GM13976 (cell line): ENCODE results near the gene LRP1B.

Experiments
- DNase-seq: peaks from one replicate; pipeline ENCODE4 v3.0.0; 2012; ENCODE audit warnings: low spot score
- in situ Hi-C: fragments of 300-500 bp; cut with MboI; formaldehyde crosslinking; loops from one replicate; pipeline ENCODE4 v1.12.0; 2022; ENCODE audit warnings: low sequenced_read_pairs, mixed read lengths, inconsistent platforms; ENCODE audit not compliant: unreplicated experiment
- TF ChIP-seq, protein P1 (sequence below): IDR thresholded peaks from 2 replicates; pipeline ENCODE4 v1.5.1; 2012; ENCODE audit warnings: borderline replicate concordance, mild to moderate bottlenecking; ENCODE audit not compliant: insufficient read depth; ENCODE audit errors: extremely low read depth, missing control alignments, control extremely low read depth

LRP1B gene

GRCh38 chr2:142124706-142125105 is 6.1 kb downstream of the LRP1B start:
- in situ Hi-C loops = no loop called here
- DNase-seq = no peak
- TF ChIP-seq, protein P1, sequence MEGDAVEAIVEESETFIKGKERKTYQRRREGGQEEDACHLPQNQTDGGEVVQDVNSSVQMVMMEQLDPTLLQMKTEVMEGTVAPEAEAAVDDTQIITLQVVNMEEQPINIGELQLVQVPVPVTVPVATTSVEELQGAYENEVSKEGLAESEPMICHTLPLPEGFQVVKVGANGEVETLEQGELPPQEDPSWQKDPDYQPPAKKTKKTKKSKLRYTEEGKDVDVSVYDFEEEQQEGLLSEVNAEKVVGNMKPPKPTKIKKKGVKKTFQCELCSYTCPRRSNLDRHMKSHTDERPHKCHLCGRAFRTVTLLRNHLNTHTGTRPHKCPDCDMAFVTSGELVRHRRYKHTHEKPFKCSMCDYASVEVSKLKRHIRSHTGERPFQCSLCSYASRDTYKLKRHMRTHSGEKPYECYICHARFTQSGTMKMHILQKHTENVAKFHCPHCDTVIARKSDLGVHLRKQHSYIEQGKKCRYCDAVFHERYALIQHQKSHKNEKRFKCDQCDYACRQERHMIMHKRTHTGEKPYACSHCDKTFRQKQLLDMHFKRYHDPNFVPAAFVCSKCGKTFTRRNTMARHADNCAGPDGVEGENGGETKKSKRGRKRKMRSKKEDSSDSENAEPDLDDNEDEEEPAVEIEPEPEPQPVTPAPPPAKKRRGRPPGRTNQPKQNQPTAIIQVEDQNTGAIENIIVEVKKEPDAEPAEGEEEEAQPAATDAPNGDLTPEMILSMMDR = no peak

- in situ Hi-C loops = no loop called here
- TF ChIP-seq, protein P1 = no peak
- DNase-seq = no peak
Observed at GRCh38 chr2:142119347-142119746, 11.5 kb downstream of the LRP1B start.

- in situ Hi-C loops = no loop called here
- DNase-seq = no peak
- TF ChIP-seq, protein P1 = no peak
Observed at GRCh38 chr2:142112757-142113221, 18.0 kb downstream of the LRP1B start.

DNA sequence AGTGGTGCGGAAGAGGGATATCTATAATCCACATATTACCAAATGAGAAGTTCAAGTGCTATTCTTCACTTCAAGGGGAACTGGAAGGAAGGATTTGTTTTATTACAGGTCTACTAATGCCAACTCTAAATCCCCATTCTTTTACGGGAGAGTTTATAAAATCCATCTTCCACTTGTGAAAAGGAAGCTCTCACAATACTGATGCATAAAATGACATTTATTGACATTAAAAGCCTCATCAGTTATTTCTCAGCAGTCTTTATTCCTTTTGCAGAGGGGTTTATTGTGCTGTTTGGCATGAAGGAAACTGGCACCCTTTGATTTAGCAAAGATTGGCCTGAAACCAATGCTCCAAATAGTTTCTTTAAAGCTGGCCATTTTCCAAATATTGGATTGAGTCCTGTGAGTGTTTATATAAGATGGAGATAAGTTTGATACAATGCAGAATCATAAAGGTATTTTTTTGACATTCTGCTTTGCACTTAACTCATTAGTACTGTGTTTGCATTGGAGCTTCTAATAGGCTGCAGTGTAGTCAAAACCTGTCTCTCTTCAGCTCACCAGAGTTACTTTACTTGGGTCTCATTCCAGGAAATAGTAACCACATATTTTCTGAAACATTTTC is 26.6 kb downstream of the LRP1B start:
- in situ Hi-C loops = no loop called here
- no peak for DNase-seq

GRCh38 chr2:142100970-142101369 is 29.8 kb downstream of the LRP1B start:
- TF ChIP-seq, protein P1 = no peak
- DNase-seq = no peak
- in situ Hi-C loops = no loop called here

More for the DNA sequence above, 26.6 kb downstream of the LRP1B start:
- TF ChIP-seq, protein P1 = no peak

DNA sequence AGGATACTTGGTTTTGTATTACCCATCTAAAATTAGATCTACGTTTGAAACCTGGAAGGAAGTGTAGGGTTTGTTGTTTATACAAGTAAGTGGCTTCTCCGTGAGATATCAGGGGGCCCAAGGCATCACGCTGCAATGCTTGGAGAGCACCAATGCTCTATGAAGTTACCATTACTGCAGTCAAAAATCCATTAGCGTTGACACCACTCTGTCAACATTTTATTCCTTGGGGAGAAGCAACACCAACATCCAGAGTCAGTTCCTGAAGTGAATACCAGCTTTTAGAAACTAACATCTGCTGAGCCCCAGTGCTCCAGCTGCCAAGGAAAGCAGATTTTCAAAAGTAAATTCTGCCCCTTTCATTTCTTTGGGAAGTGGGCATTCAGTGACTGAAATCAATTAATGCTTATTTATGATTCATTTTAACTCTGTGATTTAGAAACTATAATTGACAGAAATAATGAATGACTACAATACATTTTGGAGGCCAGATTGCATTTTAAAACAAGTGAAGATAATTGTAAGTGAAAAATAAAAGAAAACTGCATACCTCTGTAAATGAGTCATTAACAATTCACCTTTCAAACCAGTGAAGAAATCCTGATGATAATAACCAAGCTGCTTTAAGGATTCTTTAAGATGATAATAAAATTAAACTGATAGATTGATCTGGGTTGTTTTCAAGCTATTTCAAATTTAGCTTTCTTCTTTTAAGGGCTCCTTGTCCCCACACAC is 30.5 kb downstream of the LRP1B start:
- in situ Hi-C loops = no loop called here
- no peak for DNase-seq
- TF ChIP-seq, protein P1 = no peak
